OCI-LY3 (cell line): ENCODE measurements around the gene ELFN1.

Source experiments
- H2AFZ ChIP-seq: fragments of 200-600, 300-600 bp; shearing (Covaris generic); 2 replicates; pipeline ENCODE4 v1.6.0; 2014; ENCODE audit warnings: antibody characterized with exemption, low read depth, low read length
- H3K27ac ChIP-seq: fragments of 200-600, 300-600 bp; sonication (generic); 2 replicates; pipeline ENCODE4 v1.5.1; 2014; ENCODE audit warnings: mild to moderate bottlenecking, low read length, moderate library complexity, mixed read lengths
- H3K27me3 ChIP-seq: fragments of 200-600, 300-600 bp; sonication (generic); 2 replicates; pipeline ENCODE4 v1.6.1; 2014; ENCODE audit warnings: low read depth, low read length, mixed read lengths
- H3K36me3 ChIP-seq: fragments of 200-600, 300-600 bp; sonication (generic); replicated peaks from 2 replicates; pipeline ENCODE3; 2014; ENCODE audit warnings: low read depth, low read length, mixed read lengths
- H3K4me1 ChIP-seq: fragments of 300-600, 200-600 bp; sonication (generic); 2 replicates; pipeline ENCODE4 v1.6.1; 2014; ENCODE audit warnings: low read length, mixed read lengths
- H3K4me2 ChIP-seq: fragments of 200-600, 300-600 bp; sonication (generic); 2 replicates; pipeline ENCODE4 v1.6.1; 2014; ENCODE audit warnings: low read length, mixed read lengths
- H3K4me3 ChIP-seq: fragments of 300-600, 200-600 bp; sonication (generic); 2 replicates; pipeline ENCODE4 v1.5.1; 2014; ENCODE audit warnings: antibody characterized with exemption, mild to moderate bottlenecking, low read length, moderate library complexity
- H3K79me2 ChIP-seq: fragments of 300-600, 200-600 bp; shearing (Covaris generic); 2 replicates; pipeline ENCODE4 v1.6.1; 2014; ENCODE audit warnings: mild to moderate bottlenecking, low read length, mixed read lengths
- H3K9ac ChIP-seq: fragments of 300-600, 200-600 bp; shearing (Covaris generic); 2 replicates; pipeline ENCODE4 v1.6.0; 2014; ENCODE audit warnings: mild to moderate bottlenecking, low read length, moderate library complexity
- H3K9me3 ChIP-seq: fragments of 200-600, 300-600 bp; shearing (Covaris generic); 2 replicates; pipeline ENCODE4 v1.6.1; 2014; ENCODE audit warnings: low read length, mixed read lengths; ENCODE audit not compliant: insufficient read depth
- H4K20me1 ChIP-seq: fragments of 200-600, 300-600 bp; sonication (generic); 2 replicates; pipeline ENCODE4 v1.6.1; 2016; ENCODE audit warnings: low read length, mixed read lengths; ENCODE audit not compliant: insufficient read depth
- EZH2phosphoT487 ChIP-seq: fragments of 200-600 bp; shearing (Covaris generic); IDR thresholded peaks from 2 replicates; pipeline ENCODE4 v1.6.1; 2018; ENCODE audit warnings: antibody characterized with exemption, mixed run types, low read depth
- TF ChIP-seq, protein P1 (sequence below): fragments of 200-600, 300-600 bp; sonication (generic); IDR thresholded peaks from 2 replicates; pipeline ENCODE4 v1.5.1; 2014; ENCODE audit warnings: antibody characterized with exemption, low read length, low read depth

The ELFN1 gene

GRCh38 chr7:1720326-1720725 is 50.2 kb downstream of the ELFN1 start:
- H3K4me1 ChIP-seq: no peaks in the 10 kb centered on the region
- TF ChIP-seq EZH2phosphoT487: no peak
- TF ChIP-seq, protein P1, sequence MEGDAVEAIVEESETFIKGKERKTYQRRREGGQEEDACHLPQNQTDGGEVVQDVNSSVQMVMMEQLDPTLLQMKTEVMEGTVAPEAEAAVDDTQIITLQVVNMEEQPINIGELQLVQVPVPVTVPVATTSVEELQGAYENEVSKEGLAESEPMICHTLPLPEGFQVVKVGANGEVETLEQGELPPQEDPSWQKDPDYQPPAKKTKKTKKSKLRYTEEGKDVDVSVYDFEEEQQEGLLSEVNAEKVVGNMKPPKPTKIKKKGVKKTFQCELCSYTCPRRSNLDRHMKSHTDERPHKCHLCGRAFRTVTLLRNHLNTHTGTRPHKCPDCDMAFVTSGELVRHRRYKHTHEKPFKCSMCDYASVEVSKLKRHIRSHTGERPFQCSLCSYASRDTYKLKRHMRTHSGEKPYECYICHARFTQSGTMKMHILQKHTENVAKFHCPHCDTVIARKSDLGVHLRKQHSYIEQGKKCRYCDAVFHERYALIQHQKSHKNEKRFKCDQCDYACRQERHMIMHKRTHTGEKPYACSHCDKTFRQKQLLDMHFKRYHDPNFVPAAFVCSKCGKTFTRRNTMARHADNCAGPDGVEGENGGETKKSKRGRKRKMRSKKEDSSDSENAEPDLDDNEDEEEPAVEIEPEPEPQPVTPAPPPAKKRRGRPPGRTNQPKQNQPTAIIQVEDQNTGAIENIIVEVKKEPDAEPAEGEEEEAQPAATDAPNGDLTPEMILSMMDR: no peak

GRCh38 chr7:1721047-1721690 is 51.1 kb downstream of the ELFN1 start:
- Histone ChIP-seq H3K4me1 (no peaks in the 10 kb centered on the region), H3K4me2 (no peak overlapping the region), H3K4me3 (no peak overlapping the region), H3K27ac (no peak overlapping the region), H3K36me3 (no peaks in the 10 kb centered on the region), H4K20me1 (no peaks in the 10 kb centered on the region), H2AFZ (no peak overlapping the region), H3K9me3 (no peaks in the 10 kb centered on the region), H3K27me3 (no peaks in the 10 kb centered on the region), H3K79me2 (no peaks in the 10 kb centered on the region), H3K9ac (no peak overlapping the region)
- TF ChIP-seq EZH2phosphoT487: no peak
- TF ChIP-seq, protein P1: no peak

More at GRCh38 chr7:1720326-1720725, 50.2 kb downstream of the ELFN1 start:
- Histone ChIP-seq H3K27me3 (no peaks in the 10 kb centered on the region), H3K4me2 (no peak overlapping the region), H3K4me3 (no peak overlapping the region), H3K36me3 (no peaks in the 10 kb centered on the region), H3K9me3 (no peaks in the 10 kb centered on the region), H3K79me2 (no peaks in the 10 kb centered on the region), H4K20me1 (no peaks in the 10 kb centered on the region), H2AFZ (no peak overlapping the region), H3K27ac (no peak overlapping the region), H3K9ac (no peak overlapping the region)

GRCh38 chr7:1723254-1723653 is 53.2 kb downstream of the ELFN1 start:
- TF ChIP-seq, protein P1: no peak
- no peak for TF ChIP-seq EZH2phosphoT487

GRCh38 chr7:1724118-1724910 is 54.2 kb downstream of the ELFN1 start:
- Histone ChIP-seq H2AFZ (no peak overlapping the region), H3K4me1 (no peaks in the 10 kb centered on the region), H4K20me1 (no peaks in the 10 kb centered on the region), H3K9ac (no peak overlapping the region), H3K27me3 (no peaks in the 10 kb centered on the region), H3K4me2 (no peak overlapping the region), H3K9me3 (no peaks in the 10 kb centered on the region), H3K36me3 (no peaks in the 10 kb centered on the region), H3K4me3 (no peak overlapping the region), H3K79me2 (no peaks in the 10 kb centered on the region), H3K27ac (no peak overlapping the region)
- TF ChIP-seq EZH2phosphoT487: no peak
- TF ChIP-seq, protein P1: no peak

More at GRCh38 chr7:1723254-1723653, 53.2 kb downstream of the ELFN1 start:
- no peak overlapping the region for H3K27ac ChIP-seq
- H3K4me1 ChIP-seq: no peaks in the 10 kb centered on the region
- no peaks in the 10 kb centered on the region for H3K9me3 ChIP-seq
- no peaks in the 10 kb centered on the region for H3K36me3 ChIP-seq
- no peak overlapping the region for H3K4me2 ChIP-seq
- no peaks in the 10 kb centered on the region for H3K79me2 ChIP-seq
- H4K20me1 ChIP-seq: no peaks in the 10 kb centered on the region
- H3K9ac ChIP-seq: no peak overlapping the region
- no peak overlapping the region for H2AFZ ChIP-seq
- H3K4me3 ChIP-seq: no peak overlapping the region
- H3K27me3 ChIP-seq: no peaks in the 10 kb centered on the region
